GM04503 (cell line): ENCODE data around the gene AP3B2.
"Not testable (repeated sequence)": the region's sequence is repeated elsewhere in the genome, so short reads cannot be mapped to it uniquely, and the experiment has no call there.

Source experiments
- DNase-seq: peaks from one replicate; pipeline ENCODE4 v3.0.0-alpha.2; 2012; ENCODE audit warnings: low read depth

The AP3B2 gene

GRCh38 chr15:82648257-82649103 is 61.2 kb downstream of the AP3B2 start:
- no peak for DNase-seq

- DNase-seq: no peak
These were observed 61.8 kb downstream of the AP3B2 start for GRCh38 chr15:82647835-82648256.

- no peak for DNase-seq
These were observed 62.4 kb downstream of the AP3B2 start, which contains the start of gene CPEB1 for GRCh38 chr15:82647045-82647834. Gene CPEB1 (minus strand): TSS chr15:82647363. CDS start chr15:82628459, 18,904 bp downstream.

- DNase-seq: no peak
These were observed 63.2 kb downstream of the AP3B2 start for GRCh38 chr15:82646250-82647044.

- DNase-seq: not testable (repeated sequence)
These were observed 64.5 kb downstream of the AP3B2 start for GRCh38 chr15:82644967-82645852.

GRCh38 chr15:82643992-82644391 is 65.7 kb downstream of the AP3B2 start:
- DNase-seq: no peak

GRCh38 chr15:82642656-82643055 is 67.0 kb downstream of the AP3B2 start:
- no peak for DNase-seq

GRCh38 chr15:82641129-82641798 is 68.4 kb downstream of the AP3B2 start:
- DNase-seq: no peak

GRCh38 chr15:82640672-82641071 is 69.0 kb downstream of the AP3B2 start:
- DNase-seq: no peak

- DNase-seq: no peak
These were observed 73.9 kb downstream of the AP3B2 start for GRCh38 chr15:82635798-82636197.

- DNase-seq: no peak
These were observed 79.6 kb downstream of the AP3B2 start for GRCh38 chr15:82630033-82630432.

GRCh38 chr15:82625136-82625535 is 84.5 kb downstream of the AP3B2 start:
- peak; percentile 9 for DNase-seq

GRCh38 chr15:82624438-82624837 is 85.2 kb downstream of the AP3B2 start:
- DNase-seq: no peak

- no peak for DNase-seq
These were observed 85.7 kb downstream of the AP3B2 start for GRCh38 chr15:82624008-82624407.

GRCh38 chr15:82621970-82622369 is 87.7 kb downstream of the AP3B2 start:
- DNase-seq: no peak

GRCh38 chr15:82613747-82614146 is 95.9 kb downstream of the AP3B2 start:
- no peak for DNase-seq

- DNase-seq: no peak
These were observed 98.3 kb downstream of the AP3B2 start for GRCh38 chr15:82611348-82611747.
